Heart left ventricle (tissue), 13 donors: ENCODE results near the gene ZDHHC3.

Experiments used
- POLR2A ChIP-seq, 2 donors: fragments of 450-650 bp; IDR thresholded peaks; one replicate each; pipeline ENCODE4 v1.6.1; 2017; ENCODE audit warnings: antibody characterized with exemption in 2 of 2, mild to moderate bottlenecking in 2 of 2, moderate library complexity in 2 of 2
- TF ChIP-seq, protein P1 (sequence below), 12 donors: fragments of 200-600 bp; sonication (generic) in 4 of 12; IDR thresholded peaks; one replicate each; pipeline versions ENCODE4 v1.5.0 to v1.8.0; 2018 to 2022; ENCODE audit warnings: antibody characterized with exemption in 12 of 12, mild to moderate bottlenecking in 5 of 12
- donor health status: ischemic (EF 13 %, LVEDD 7.1; RV severe dilation, severe dysfunction).
- donor health status: DM: no; HTN: yes; CAD: no.
- donor health status: DM: no; HTN: no; CAD: no.
- donor health status: ischemic (EF 25% LVEDD 6.9; RV normal size, moderate dysfunction).
- donor health status: ischemic (EF 25% LVEDD 5.7; RV mildly dilated, moderate dysfunction).
- donor health status: ischemic (EF 35%, LVEDD 5.7; RV mildly dilated, moderate dysfunction).
- donor health status: nonischemic (EF 11% LVEDD 7.7; RV severe dilation, severe dysfunction).
- donor health status: DM: yes; HTN: yes; CAD: no.
- donor health status: PGD.
- donor health status: ischemic (EF 29% LVEDD 5.4; RV normal size, mild dysfunction).
- donor health status: nonischemic (EF 23%, LVEDD 6.1; RV moderate dilation, normal function).

DNA sequence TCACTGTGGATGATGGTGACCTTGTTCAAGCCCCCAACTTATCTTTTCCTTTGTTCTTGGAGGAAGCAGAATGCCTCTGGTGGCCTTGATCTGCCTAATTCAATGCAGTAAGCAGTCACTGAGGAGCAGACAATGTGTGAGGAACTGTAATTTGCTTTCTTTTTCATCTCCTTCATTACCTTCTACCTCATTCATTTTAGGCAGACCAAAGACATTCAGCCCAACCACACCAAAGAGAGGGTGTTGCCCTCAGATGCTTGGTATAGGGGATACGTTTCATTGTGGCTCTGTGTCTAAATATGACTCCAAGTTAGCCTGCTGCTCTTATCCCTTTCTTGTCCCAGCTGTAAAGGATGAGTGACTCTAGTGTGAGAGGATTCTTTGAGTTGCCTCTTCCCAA lies 15.4 kb upstream of the ZDHHC3 start:
- TF ChIP-seq, protein P1, sequence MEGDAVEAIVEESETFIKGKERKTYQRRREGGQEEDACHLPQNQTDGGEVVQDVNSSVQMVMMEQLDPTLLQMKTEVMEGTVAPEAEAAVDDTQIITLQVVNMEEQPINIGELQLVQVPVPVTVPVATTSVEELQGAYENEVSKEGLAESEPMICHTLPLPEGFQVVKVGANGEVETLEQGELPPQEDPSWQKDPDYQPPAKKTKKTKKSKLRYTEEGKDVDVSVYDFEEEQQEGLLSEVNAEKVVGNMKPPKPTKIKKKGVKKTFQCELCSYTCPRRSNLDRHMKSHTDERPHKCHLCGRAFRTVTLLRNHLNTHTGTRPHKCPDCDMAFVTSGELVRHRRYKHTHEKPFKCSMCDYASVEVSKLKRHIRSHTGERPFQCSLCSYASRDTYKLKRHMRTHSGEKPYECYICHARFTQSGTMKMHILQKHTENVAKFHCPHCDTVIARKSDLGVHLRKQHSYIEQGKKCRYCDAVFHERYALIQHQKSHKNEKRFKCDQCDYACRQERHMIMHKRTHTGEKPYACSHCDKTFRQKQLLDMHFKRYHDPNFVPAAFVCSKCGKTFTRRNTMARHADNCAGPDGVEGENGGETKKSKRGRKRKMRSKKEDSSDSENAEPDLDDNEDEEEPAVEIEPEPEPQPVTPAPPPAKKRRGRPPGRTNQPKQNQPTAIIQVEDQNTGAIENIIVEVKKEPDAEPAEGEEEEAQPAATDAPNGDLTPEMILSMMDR (IDR thresholded peaks at IDR 0.05): no peak
- no peak for TF ChIP-seq POLR2A (IDR thresholded peaks at IDR 0.05)
